Tibial artery (tissue), 4 donors: ENCODE results near the gene NCAPD3.

Source experiments
- DNase-seq, 2 donors: peaks; one replicate each; pipeline ENCODE4 v3.0.0-alpha.2; 2019
- H3K27ac ChIP-seq, 2 donors: fragments of 200-600 bp; sonication (generic) in 1 of 2; 1 replicate in 1 of 2; 2 replicates in 1 of 2; pipeline ENCODE4 v1.5.1; 2018 to 2019; ENCODE audit warnings: mild to moderate bottlenecking in 1 of 2
- H3K27me3 ChIP-seq, 2 donors: fragments of 200-600 bp; sonication (generic) in 1 of 2; one replicate each; pipeline versions ENCODE4 v1.5.1 to v1.6.0; 2016 to 2019
- H3K36me3 ChIP-seq, 3 donors: fragments of 200-600 bp; sonication (generic) in 2 of 3; one replicate each; pipeline ENCODE4 v1.5.1; 2016 to 2019; ENCODE audit warnings: mild to moderate bottlenecking in 2 of 3
- H3K4me1 ChIP-seq, 4 donors: fragments of 200-600 bp; sonication (generic) in 2 of 4; 1 replicate in 3 of 4; 2 replicates in 1 of 4; pipeline ENCODE4 v1.5.1; 2016 to 2019
- H3K4me3 ChIP-seq, 2 donors: fragments of 200-600 bp; sonication (generic) in 1 of 2; 1 replicate in 1 of 2; 2 replicates in 1 of 2; pipeline ENCODE4 v1.5.1; 2018 to 2019; ENCODE audit warnings: mild to moderate bottlenecking in 2 of 2
- H3K9me3 ChIP-seq, 3 donors: fragments of 200-600 bp; sonication (generic) in 1 of 3; one replicate each; pipeline ENCODE4 v1.5.1; 2016 to 2019
- CTCF ChIP-seq, 2 experiments: fragments of 200-600 bp in 1 of 2; fragments of 450-650 bp in 1 of 2; IDR thresholded peaks; one replicate each; pipeline ENCODE4 v1.5.1; 2017 to 2019; ENCODE audit warnings: antibody characterized with exemption in 2 of 2, mild to moderate bottlenecking in 1 of 2, moderate library complexity in 1 of 2
- intact Hi-C: fragments of 100-400 bp; cut with DNase I; formaldehyde crosslinking; loops from one replicate; pipeline ENCODE4 v1.15.0; 2023; ENCODE audit warnings: low total_unique reads

The NCAPD3 gene

GRCh38 chr11:134131628-134132244 lies 92.0 kb downstream of the NCAPD3 start:
- no peaks in the 10 kb centered on the region for H3K36me3 ChIP-seq
- no peak for TF ChIP-seq CTCF (IDR thresholded peaks at IDR 0.05)
- H3K4me3 ChIP-seq: no peak overlapping the region
- H3K4me1 ChIP-seq: peaks cover 0 to 27% (median 4%) of the 10 kb centered on the region in 4 donors
- H3K27me3 ChIP-seq: no peaks in the 10 kb centered on the region
- no peak for DNase-seq
- H3K27ac ChIP-seq: no peak overlapping the region
- intact Hi-C loops: loop anchor here (5.0 kb wide), 1 partner anchor 179 kb away; no protein-coding TSS in a partner anchor
- peaks cover 3 to 5% (median 3%) of the 10 kb centered on the region in 3 donors for H3K9me3 ChIP-seq

- Histone ChIP-seq H3K4me1 (peaks cover 0 to 55% (median 40%) of the 10 kb centered on the region in 4 donors), H3K4me3 (no peak overlapping the region), H3K27ac (peak overlapping the region; percentile 74 to 82), H3K36me3 (no peaks in the 10 kb centered on the region), H3K9me3 (no peaks in the 10 kb centered on the region), H3K27me3 (no peaks in the 10 kb centered on the region)
- peak in 1 of 2 donors; percentile 40 for DNase-seq
- intact Hi-C loops: no loop called here
- no peak for TF ChIP-seq CTCF (IDR thresholded peaks at IDR 0.05)
Measured at GRCh38 chr11:134126217-134126822, 97.4 kb downstream of the NCAPD3 start.

GRCh38 chr11:134125507-134125906 lies 98.3 kb downstream of the NCAPD3 start:
- H3K9me3 ChIP-seq: no peaks in the 10 kb centered on the region
- no peak for DNase-seq
- intact Hi-C loops: no loop called here
- peak overlapping the region; percentile 74 to 82 for H3K27ac ChIP-seq
- H3K4me3 ChIP-seq: peak overlapping the region; percentile 54 to 55
- TF ChIP-seq CTCF (IDR thresholded peaks at IDR 0.05): no peak
- H3K4me1 ChIP-seq: peaks cover 0 to 62% (median 44%) of the 10 kb centered on the region in 4 donors
- no peaks in the 10 kb centered on the region for H3K27me3 ChIP-seq
- H3K36me3 ChIP-seq: no peaks in the 10 kb centered on the region

- no peaks in the 10 kb centered on the region for H3K27me3 ChIP-seq
- intact Hi-C loops: no loop called here
- DNase-seq: peak; percentile 58 to 77
- peaks cover 0 to 63% (median 44%) of the 10 kb centered on the region in 4 donors for H3K4me1 ChIP-seq
- no peaks in the 10 kb centered on the region for H3K36me3 ChIP-seq
- no peaks in the 10 kb centered on the region for H3K9me3 ChIP-seq
- peak overlapping the region; percentile 54 to 55 for H3K4me3 ChIP-seq
- peak in 1 of 2 experiments; percentile 15 for TF ChIP-seq CTCF (IDR thresholded peaks at IDR 0.05)
- H3K27ac ChIP-seq: peak overlapping the region; percentile 74 to 82
Measured at GRCh38 chr11:134124660-134125451, 98.9 kb downstream of the NCAPD3 start.

- Histone ChIP-seq H3K36me3 (no peaks in the 10 kb centered on the region), H3K4me3 (peak overlapping the region; percentile 28 to 46), H3K27ac (peak overlapping the region; percentile 82 to 85), H3K27me3 (no peaks in the 10 kb centered on the region), H3K9me3 (no peaks in the 10 kb centered on the region), H3K4me1 (peaks cover 0 to 85% (median 43%) of the 10 kb centered on the region in 4 donors)
- TF ChIP-seq CTCF (IDR thresholded peaks at IDR 0.05): no peak
- DNase-seq: peak; percentile 28 to 74
- intact Hi-C loops: no loop called here
Measured at GRCh38 chr11:134120921-134121526, 102.7 kb downstream of the NCAPD3 start.
